TTC549 (cell line): ENCODE results near the gene BPGM.
"Not testable (repeated sequence)": the region's sequence is repeated elsewhere in the genome, so short reads cannot be mapped to it uniquely, and the experiment has no call there.

Experiments used
- FAIRE-seq: peaks from 2 replicates; lab custom pipeline; 2012; peaks lifted over from hg19 to GRCh38; lab: Jason Lieb, UNC

BPGM gene

DNA sequence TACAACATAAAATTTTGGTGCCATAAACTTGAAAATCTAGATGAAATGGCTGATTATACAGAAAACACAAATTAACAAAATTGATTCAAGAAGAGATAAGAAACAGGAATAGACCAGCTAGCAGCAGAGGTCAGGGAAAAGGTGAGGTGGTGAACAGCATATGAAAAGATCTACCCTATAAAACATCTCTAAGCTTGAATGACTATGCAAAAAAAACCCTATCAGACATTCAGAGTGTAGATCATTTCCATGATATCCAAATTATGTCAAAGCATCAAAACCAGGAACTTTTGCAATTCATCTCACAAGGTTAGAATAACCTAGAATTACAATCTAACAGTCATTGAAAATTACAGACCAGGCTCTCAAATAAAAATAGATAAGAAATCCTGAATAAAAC is 14.6 kb upstream of the BPGM start:
- FAIRE-seq, result no peak

DNA sequence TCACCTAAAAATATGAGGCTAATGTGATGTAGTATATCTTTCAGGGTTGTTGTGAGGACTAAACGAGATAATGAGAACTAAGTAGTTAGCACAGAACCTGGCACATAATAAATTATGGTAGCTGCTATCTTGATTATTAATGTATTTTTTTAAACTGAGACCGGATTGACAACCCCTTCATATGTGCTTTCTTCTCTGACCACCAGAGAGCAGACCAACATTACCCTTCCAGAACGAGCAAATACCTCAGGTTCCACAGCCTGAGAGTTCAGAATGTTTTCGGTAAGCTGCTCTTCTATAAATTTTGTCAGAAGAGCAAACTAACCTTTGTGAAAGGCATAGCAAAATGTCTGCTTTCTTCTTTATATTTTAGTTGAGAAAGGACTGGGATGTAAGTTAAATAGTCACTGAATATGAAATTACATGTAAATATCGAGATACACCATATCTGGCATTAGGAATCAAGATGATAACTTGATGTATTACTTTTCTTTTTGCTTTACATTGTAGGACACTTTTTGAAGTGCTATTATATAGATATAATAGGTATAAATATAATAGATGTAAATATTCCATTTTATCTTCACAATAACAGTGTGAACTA is 13.6 kb upstream of the BPGM start:
- FAIRE-seq, result peak; percentile 75

- FAIRE-seq, result no peak
Observed at GRCh38 chr7:134636008-134636449, 10.6 kb upstream of the BPGM start.

DNA sequence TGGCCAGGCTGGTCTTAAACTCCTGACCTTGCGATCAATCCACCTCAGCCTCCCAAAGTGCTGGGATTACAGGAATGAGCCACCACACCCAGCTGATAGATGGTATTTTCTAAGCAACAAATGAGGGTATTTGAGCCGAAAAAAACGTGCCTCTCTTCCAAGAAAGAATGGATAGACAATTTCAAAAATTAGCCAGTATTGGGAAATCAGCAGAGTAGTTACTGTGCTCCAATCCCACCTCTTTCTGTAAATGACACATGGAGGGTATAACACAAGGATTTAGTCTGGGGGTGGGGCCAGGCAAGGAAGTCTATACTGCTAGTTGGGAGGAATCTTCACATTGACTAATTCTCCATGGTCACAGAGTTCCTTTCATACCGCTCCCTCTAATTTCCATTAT is 9.2 kb upstream of the BPGM start:
- no peak for FAIRE-seq

DNA sequence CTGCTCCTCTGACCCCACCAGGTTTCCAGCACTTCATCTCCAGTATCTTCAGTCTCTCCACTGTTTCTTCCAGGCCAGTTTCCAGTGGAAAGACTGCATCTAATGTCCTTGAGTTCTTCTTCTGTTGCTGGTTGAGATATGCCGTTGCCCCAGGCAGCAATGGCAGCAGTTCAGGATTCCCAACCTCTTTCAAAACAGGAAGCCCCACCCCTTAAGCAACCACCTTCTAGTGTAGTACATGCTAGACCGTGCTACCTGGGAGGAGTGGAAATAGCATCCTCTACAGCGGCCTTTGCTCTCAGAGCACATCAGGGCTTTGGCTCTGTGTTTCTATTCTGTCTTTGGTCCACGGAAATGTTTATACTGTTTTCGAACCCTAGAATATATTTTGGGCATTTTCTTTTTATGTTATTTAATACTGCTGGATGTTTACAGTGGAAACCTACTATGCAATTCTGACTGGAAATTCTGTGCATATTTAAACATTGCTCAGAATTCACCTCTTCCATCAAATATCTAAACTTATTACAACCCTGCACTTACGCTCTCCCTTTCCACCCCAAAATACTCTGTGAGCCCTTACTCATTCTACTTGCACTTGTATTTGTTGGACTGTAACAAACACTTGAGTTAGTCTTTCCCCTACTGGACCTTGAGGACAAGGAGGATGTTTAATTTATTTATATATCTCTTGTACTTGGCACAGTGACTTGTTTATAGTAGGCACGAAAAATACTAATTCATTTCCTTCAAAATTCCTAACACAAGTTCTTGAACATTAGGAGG is 8.5 kb upstream of the BPGM start:
- FAIRE-seq, result no peak

- FAIRE-seq, result no peak
Observed at GRCh38 chr7:134639061-134639460, 7.6 kb upstream of the BPGM start.

DNA sequence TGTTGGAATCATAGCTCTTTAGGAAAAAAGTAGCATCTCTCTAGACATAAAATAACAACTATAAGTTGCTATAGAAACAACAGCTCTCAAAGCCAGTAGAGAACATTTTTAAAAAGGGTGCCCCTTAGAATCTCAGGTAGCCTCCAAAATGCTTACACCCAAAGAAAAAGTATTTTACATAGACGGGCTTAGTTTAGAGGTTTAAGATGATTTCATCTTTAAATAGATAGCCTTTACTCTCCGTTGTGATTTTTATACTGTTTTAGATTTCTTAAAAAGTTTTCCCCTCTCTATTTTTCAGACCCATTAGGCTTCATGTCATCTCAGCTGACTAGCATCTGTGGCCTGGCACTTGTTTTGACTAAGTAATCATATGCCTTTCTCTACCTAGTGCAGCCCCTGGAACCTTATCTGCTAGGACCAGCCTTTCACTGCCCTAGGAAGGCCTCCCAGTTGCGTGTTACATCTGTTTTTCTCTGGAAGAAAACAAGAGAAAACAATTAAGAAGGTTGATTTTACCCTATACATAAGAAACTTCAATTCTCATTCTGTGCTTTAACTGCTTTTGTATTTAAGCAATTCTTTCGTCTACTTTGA is 6.9 kb upstream of the BPGM start:
- FAIRE-seq, result no peak

DNA sequence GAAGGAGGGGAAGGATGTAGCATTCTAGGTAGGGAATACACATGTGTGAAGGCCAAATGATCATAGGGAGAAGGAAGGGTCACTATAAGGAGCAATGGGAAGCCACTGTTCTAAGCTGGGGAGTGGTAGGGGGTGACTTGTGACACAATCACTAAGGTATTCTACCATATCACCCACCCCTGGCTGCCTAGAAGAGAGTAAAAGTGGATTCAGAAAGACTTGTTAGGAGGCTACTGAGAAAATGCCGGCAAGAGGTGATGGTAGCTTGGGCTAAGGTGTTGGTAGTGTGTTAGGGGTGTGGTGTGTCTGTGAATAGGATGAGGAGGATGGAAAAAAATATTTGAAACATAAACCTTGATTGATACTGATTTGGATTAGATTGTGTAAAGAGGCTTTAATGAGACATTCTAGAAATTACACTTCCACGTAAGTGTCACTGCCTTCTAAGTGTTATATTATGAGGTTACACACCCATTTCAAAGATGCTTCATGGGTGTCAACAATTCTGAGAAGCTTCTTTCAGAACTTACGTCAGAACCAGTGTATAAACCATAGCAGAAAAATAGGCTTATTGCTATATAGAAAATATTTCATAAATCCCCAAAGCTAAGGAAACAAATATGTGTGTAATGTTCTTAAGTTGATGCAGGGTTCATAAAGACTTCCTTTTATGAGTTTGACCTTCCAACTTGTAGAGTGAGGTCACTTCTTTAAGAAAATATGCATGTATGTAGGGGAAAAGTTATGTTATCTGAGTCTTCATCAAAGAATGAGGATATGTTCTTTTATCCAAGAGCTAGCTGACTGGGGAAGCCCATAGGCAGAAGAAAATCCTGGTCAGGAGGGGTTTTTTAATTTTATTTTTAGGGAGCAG is 5.6 kb upstream of the BPGM start:
- no peak for FAIRE-seq

- not testable (repeated sequence) for FAIRE-seq
Observed at GRCh38 chr7:134641981-134642380, 4.7 kb upstream of the BPGM start.

DNA sequence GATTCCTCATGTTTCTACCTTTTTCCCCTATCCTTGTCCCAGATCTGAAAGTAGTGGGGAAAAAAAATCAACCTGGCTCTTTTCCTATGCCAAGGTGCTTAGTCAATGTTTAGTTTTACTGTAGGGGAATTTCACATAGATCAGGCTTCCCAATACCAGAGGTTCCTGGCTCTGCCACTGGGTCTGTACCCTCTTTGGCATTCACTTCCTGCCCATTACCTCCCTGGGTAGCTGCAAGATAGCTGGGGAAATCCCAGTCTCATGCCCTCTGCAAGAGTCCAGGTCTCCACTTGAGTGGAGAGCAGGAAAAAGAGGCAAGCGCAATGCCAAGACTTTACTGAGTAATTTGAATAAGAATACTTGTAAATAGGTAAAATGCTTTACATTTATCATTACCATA is 3.5 kb upstream of the BPGM start:
- FAIRE-seq, result no peak

DNA sequence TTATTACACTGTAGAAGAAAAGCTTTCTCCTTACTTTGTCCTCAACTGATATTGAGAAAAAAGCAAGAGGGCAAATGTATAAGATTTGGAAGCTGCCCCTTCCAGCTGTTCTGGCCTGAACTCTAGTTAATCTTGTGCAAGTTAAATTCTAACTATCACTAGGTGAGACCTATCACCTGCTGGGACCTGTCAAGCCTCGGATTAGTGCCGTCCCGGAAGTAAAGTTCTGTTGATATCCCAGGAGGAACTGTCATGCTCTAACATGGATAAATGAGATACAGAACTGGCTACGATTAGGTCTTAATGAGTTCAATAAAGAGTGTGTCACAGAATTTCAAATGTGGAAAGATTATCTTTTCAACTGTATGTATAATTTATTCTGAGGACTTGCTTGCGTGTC is 1.2 kb upstream of the BPGM start:
- FAIRE-seq, result no peak

GRCh38 chr7:134645935-134646334 is 718 bp upstream of the BPGM start:
- FAIRE-seq, result no peak

- no peak for FAIRE-seq
Observed at GRCh38 chr7:134648456-134648855, 1.8 kb downstream of the BPGM start.

GRCh38 chr7:134649226-134649775 is 2.6 kb downstream of the BPGM start:
- no peak for FAIRE-seq

GRCh38 chr7:134651991-134652390 is 5.3 kb downstream of the BPGM start:
- FAIRE-seq, result no peak

DNA sequence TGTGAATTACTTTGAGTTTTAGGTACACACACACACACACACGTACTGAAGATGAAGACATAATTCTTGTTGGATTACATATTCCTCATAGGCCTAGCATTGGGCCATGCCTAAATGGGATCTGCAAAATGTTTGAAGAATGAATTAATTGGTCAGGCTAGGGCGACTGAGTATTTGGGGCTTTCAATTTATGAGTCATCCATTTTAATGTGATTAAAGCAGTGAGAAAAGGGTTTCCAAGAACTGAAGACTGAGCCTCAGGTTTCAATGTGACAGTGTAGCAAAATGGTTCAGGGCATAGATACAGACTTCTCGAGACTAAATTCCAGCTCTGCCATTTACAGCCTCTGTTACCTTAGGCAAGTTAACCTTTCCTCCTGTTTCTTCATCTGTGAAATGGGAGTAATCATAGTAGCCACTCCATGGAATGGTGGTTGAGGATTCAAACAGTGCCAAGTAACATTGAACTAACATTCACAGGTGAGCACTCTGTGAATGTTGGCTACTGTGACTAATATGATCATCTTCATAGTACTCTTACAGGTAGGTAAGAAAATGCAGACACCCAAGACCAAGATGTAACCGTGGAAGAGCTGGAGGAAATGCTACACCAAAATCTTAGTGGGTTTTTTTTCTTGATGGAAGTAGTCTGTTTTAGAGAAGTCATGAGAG is 7.6 kb downstream of the BPGM start:
- FAIRE-seq, result no peak

DNA sequence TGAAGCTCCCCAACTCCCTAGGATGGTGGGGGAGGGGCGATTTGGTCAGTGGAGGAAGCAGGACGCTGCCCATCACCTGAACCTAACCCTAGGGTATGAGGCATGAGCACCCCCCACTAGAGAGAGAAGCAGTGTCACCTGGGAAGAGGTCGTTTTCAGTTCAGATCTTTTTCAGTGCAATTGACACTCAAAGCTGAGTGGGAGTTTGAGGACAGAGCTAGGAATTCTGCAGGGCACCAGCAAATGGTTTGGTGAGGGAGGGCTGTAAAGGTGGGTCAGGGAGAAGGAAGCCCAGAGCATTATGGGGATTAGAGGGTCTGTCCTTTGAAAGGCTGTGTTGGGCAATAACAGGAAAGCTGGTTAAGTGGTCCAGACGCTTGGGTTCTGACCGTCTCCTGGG is 10.9 kb downstream of the BPGM start:
- FAIRE-seq, result no peak

DNA sequence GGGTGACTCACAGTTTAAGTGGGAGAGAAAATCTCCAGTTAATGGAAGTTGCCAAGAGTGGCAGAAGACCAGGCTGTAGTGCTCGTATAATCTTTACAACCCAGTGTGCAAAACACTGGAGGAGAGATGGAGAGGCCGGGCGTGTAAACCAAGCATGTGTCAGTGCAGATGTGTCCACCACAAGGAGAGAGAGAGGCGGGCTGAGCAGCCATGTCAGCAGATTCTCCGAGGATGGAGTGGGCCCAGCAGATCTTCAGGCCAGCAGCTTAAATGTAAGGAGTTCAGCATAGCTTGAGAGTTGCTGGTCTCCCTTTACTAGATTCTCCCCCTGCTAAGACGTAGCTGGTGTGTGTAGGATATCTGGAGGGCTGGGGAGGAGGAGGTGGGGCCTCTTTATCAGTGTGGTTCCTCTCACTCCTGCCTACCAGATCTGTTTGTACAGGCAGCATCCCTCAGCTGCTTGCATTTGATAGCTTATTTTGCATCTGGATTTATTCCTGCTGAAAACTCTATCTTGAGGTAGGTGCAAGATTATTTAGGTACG is 13.7 kb downstream of the BPGM start:
- no peak for FAIRE-seq

- FAIRE-seq, result no peak
Observed at GRCh38 chr7:134660961-134661376, 14.3 kb downstream of the BPGM start.

DNA sequence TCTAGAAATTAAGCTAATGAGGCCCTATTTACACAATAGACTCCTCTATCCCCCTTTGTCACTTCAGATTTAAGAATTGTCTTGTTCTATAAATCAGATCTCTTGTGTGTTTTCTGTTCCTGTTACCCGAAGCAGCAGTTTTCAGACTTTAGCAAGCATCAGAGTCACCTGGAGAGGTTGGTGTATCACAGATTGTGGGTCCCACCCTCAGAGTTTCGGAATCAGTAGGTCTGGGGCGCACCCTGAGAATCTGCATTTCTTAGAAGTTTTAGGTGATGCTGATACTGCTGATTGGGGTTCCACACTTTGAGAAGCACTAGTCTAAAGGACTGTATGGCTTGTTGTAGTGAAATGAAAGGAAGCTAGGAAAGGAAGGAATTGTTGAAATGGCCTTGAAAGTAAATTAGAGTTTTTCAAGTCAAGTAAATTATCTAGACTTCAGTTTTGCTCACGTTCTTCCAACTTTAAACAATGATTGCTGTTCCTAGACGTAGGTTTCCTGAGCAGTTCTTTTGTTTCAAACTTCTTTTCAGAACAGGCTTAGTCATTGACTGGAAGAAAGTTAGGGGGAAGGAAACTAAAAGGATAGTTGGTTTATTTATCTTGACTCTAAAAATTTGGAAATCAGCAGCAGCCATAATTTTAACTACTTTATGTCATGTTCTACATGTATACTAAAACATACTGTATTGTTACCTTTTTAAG is 15.7 kb downstream of the BPGM start:
- no peak for FAIRE-seq

DNA sequence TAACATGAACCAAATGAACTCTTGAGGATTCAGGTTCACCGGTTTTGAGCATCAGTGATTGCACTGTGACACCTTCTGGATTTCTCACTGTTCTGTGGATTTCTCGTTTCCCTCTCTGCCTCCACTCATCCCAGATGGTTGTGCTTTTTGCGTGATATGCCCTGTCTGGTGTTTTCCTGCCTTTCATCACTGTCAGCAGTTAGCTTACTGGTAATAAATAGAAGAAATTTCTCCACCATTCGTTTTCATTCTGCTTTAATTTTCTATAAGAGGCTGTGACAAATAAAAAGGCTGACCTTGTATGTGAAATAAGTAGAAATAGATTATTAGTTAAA is 16.2 kb downstream of the BPGM start:
- FAIRE-seq, result no peak
